GM18870 (cell line): ENCODE results near the gene ARHGEF35.
"Not testable (repeated sequence)": the region's sequence is repeated elsewhere in the genome, so short reads cannot be mapped to it uniquely, and the experiment has no call there.

Experiments used
- ATAC-seq: cut with Tn5 transposase; IDR thresholded peaks from one replicate; pipeline ENCODE4 v1.9.1; 2021; ENCODE audit warnings: moderate library complexity; ENCODE audit not compliant: unreplicated experiment

ARHGEF35 gene

GRCh38 chr7:144195212-144195872 is at the start of gene ARHGEF35:
ARHGEF35 (minus strand) TSS chr7:144195833; CDS start chr7:144188383, 7,450 bp downstream.
- ATAC-seq = peak; percentile 62

GRCh38 chr7:144245372-144245771 is 49.7 kb upstream of the ARHGEF35 start:
- not testable (repeated sequence) for ATAC-seq

GRCh38 chr7:144239365-144239764 is 43.7 kb upstream of the ARHGEF35 start, which contains the start of gene OR2A42:
OR2A42 (minus strand) TSS chr7:144239605; CDS start chr7:144232843, 6,762 bp downstream.
- not testable (repeated sequence) for ATAC-seq

GRCh38 chr7:144238530-144239082 is 43.0 kb upstream of the ARHGEF35 start:
- ATAC-seq = not testable (repeated sequence)

GRCh38 chr7:144233039-144233438 is 37.4 kb upstream of the ARHGEF35 start:
- not testable (repeated sequence) for ATAC-seq

- not testable (repeated sequence) for ATAC-seq
Measured at GRCh38 chr7:144231027-144231426, 35.4 kb upstream of the ARHGEF35 start.

- not testable (repeated sequence) for ATAC-seq
Measured at GRCh38 chr7:144228810-144229209, 33.2 kb upstream of the ARHGEF35 start.

- not testable (repeated sequence) for ATAC-seq
Measured at GRCh38 chr7:144226866-144227265, 31.2 kb upstream of the ARHGEF35 start.

- ATAC-seq = not testable (repeated sequence)
Measured at GRCh38 chr7:144223675-144224074, 28.0 kb upstream of the ARHGEF35 start.

GRCh38 chr7:144220531-144220930 is 24.9 kb upstream of the ARHGEF35 start:
- ATAC-seq = not testable (repeated sequence)

GRCh38 chr7:144219149-144219548 is 23.5 kb upstream of the ARHGEF35 start:
- peak; percentile 63 for ATAC-seq

- not testable (repeated sequence) for ATAC-seq
Measured at GRCh38 chr7:144218581-144218980, 22.9 kb upstream of the ARHGEF35 start.

GRCh38 chr7:144217200-144217599 is 21.6 kb upstream of the ARHGEF35 start:
- ATAC-seq = not testable (repeated sequence)

GRCh38 chr7:144205306-144205705 is 9.7 kb upstream of the ARHGEF35 start:
- ATAC-seq = not testable (repeated sequence)

GRCh38 chr7:144203086-144203485 is 7.5 kb upstream of the ARHGEF35 start:
- ATAC-seq = not testable (repeated sequence)

- ATAC-seq = peak; percentile 21
Measured at GRCh38 chr7:144201978-144202377, 6.3 kb upstream of the ARHGEF35 start.

- ATAC-seq = not testable (repeated sequence)
Measured at GRCh38 chr7:144198934-144199333, 3.3 kb upstream of the ARHGEF35 start.

GRCh38 chr7:144194453-144194852 is 1.2 kb downstream of the ARHGEF35 start:
- not testable (repeated sequence) for ATAC-seq

- not testable (repeated sequence) for ATAC-seq
Measured at GRCh38 chr7:144193782-144194181, 1.9 kb downstream of the ARHGEF35 start.

- not testable (repeated sequence) for ATAC-seq
Measured at GRCh38 chr7:144188578-144189171, 7.0 kb downstream of the ARHGEF35 start.

GRCh38 chr7:144187848-144188247 is 7.8 kb downstream of the ARHGEF35 start:
- ATAC-seq = not testable (repeated sequence)

GRCh38 chr7:144183166-144183565 is 12.5 kb downstream of the ARHGEF35 start, which contains the start of gene CTAGE4:
CTAGE4 (plus strand) TSS chr7:144183466; CDS start chr7:144183504, 38 bp downstream.
- ATAC-seq = not testable (repeated sequence)
